K562 (cell line): ENCODE data around the gene ATF5. TPM values are rescaled to one million over a fixed set of nuclear protein-coding genes. Genes with fewer than 3 reads are reported as not detected.

Source experiments
- ATAC-seq: fragments of 200-7000 bp; cut with Tn5 transposase; 3 replicates; pipeline ENCODE4 v1.9.1; 2020; ENCODE audit warnings: moderate library complexity
- BruUV-seq: library from RNA; stranded (reverse); fragments of 400-500 nt; replicated peaks from 2 replicates; lab custom pipeline; 2021; lab: Mats Ljungman, UMichigan
- CTCF ChIA-PET: fragments of 300-600 bp; formaldehyde crosslinking; extraction: SDS; loops from one replicate; lab custom pipeline; 2021; ENCODE audit warnings: low intra/inter-chr PET ratio; lab: Yijun Ruan, JAX
- POLR2A ChIA-PET: fragments of 300-600, 350-650 bp; sonication (Branson Sonifier 250); formaldehyde crosslinking; extraction: SDS; loops from one replicate; lab custom pipeline; 2021; ENCODE audit warnings: antibody characterized with exemption, inconsistent platforms; lab: Yijun Ruan, JAX
- DNase-seq, 4 experiments: peaks; one replicate each; pipeline versions ENCODE4 v3.0.0 to v3.0.0-alpha.2; 2011 to 2018; ENCODE audit warnings: low spot score in 3 of 4, mixed read lengths in 3 of 4; ENCODE audit errors: extremely low read depth in 1 of 4
- FAIRE-seq: peaks from 2 replicates; lab custom pipeline; 2011; peaks lifted over from hg19 to GRCh38; lab: Jason Lieb, UNC
- H2AFZ ChIP-seq: 2 replicates; pipeline ENCODE4 v1.6.0; 2011; ENCODE audit warnings: low read depth, low read length, control low read depth, inconsistent platforms
- H3K27ac ChIP-seq: fragments of 200-600 bp; 3 replicates; pipeline ENCODE4 v1.8.0; 2011; ENCODE audit warnings: low read depth, mild to moderate bottlenecking, control low read depth, inconsistent platforms, low read length, moderate library complexity, mixed read lengths; ENCODE audit errors: extremely low read depth
- H3K27me3 ChIP-seq, 2 experiments: fragments of 300-600 bp in 1 of 2; 2 replicates in 1 of 2; 3 replicates in 1 of 2; pipeline versions ENCODE4 v1.6.0 to v1.8.0; 2011; ENCODE audit warnings: inconsistent platforms in 2 of 2, low read length in 2 of 2, mild to moderate bottlenecking in 1 of 2, mixed read lengths in 1 of 2, moderate library complexity in 1 of 2; ENCODE audit not compliant: control insufficient read depth in 2 of 2, insufficient read depth in 2 of 2
- H3K36me3 ChIP-seq: fragments of 300-600 bp; 3 replicates; pipeline ENCODE4 v1.8.0; 2011; ENCODE audit warnings: mild to moderate bottlenecking, low read length, inconsistent platforms; ENCODE audit not compliant: control insufficient read depth, insufficient read depth
- H3K4me1 ChIP-seq, 2 experiments: fragments of 200-600 bp in 1 of 2; replicated peaks in 1 of 2; 2 replicates in 1 of 2; 3 replicates in 1 of 2; pipeline versions ENCODE4 v1.5.1 to v1.8.0; 2011; ENCODE audit warnings: inconsistent platforms in 2 of 2, low read length in 2 of 2, mild to moderate bottlenecking in 1 of 2, mixed read lengths in 1 of 2, moderate library complexity in 1 of 2; ENCODE audit not compliant: control insufficient read depth in 2 of 2, insufficient read depth in 2 of 2
- H3K4me2 ChIP-seq: 2 replicates; pipeline ENCODE4 v1.6.1; 2011; ENCODE audit warnings: low read length, control low read depth, inconsistent platforms, mixed read lengths; ENCODE audit not compliant: insufficient read depth
- H3K4me3 ChIP-seq: fragments of 200-600 bp; sonication (generic), shearing (Covaris generic); 2 replicates; pipeline ENCODE4 v1.5.1; 2016; ENCODE audit warnings: control low read depth, inconsistent platforms
- H3K79me2 ChIP-seq: fragments of 200-600 bp; 3 replicates; pipeline ENCODE4 v1.8.0; 2011; ENCODE audit warnings: low read length, inconsistent platforms; ENCODE audit not compliant: control insufficient read depth, insufficient read depth
- H3K9ac ChIP-seq, 2 experiments: 2 replicates each; pipeline versions ENCODE4 v1.6.0 to v1.6.1; 2011; ENCODE audit warnings: low read depth in 2 of 2, low read length in 2 of 2, control low read depth in 1 of 2, inconsistent platforms in 1 of 2, mild to moderate bottlenecking in 1 of 2, mixed read lengths in 1 of 2; ENCODE audit not compliant: insufficient read depth in 1 of 2
- H3K9me1 ChIP-seq: one replicate; pipeline ENCODE4 v1.6.0; 2011; ENCODE audit warnings: inconsistent platforms, mild to moderate bottlenecking, low read length, moderate library complexity; ENCODE audit not compliant: control insufficient read depth, insufficient read depth
- H3K9me3 ChIP-seq: replicated peaks from 2 replicates; pipeline ENCODE4 v1.5.1; 2011; ENCODE audit warnings: low read depth, low read length, inconsistent platforms; ENCODE audit not compliant: control insufficient read depth, insufficient read depth
- H4K20me1 ChIP-seq: replicated peaks from 2 replicates; pipeline ENCODE4 v1.6.1; 2011; ENCODE audit warnings: low read length, inconsistent platforms, mixed read lengths; ENCODE audit not compliant: control insufficient read depth, insufficient read depth
- CCAR2 ChIP-seq: fragments of 200-400 bp; formaldehyde crosslinking; IDR thresholded peaks from 2 replicates; pipeline ENCODE4 v1.6.1; 2017; ENCODE audit warnings: mild to moderate bottlenecking, low read depth, low read length
- ERF ChIP-seq: fragments of 450-650 bp; formaldehyde crosslinking; IDR thresholded peaks from 2 replicates; pipeline ENCODE4 v1.4.0; 2020; ENCODE audit warnings: mild to moderate bottlenecking, mixed read lengths
- FOXA3 ChIP-seq, 2 experiments: fragments of 450-650 bp in 1 of 2; sonication (generic) in 1 of 2; formaldehyde crosslinking; IDR thresholded peaks in 1 of 2; conservative IDR thresholded peaks in 1 of 2; 2 replicates each; pipeline versions ENCODE4 v1.4.0 to v1.8.0; 2020 to 2022; ENCODE audit warnings: mild to moderate bottlenecking in 2 of 2, missing genetic modification reagents in 1 of 2
- FOXK1 ChIP-seq: sonication (generic); formaldehyde crosslinking; IDR thresholded peaks from 2 replicates; pipeline ENCODE4 v1.8.0; 2022; ENCODE audit warnings: missing genetic modification reagents, mild to moderate bottlenecking, borderline replicate concordance
- HNRNPL ChIP-seq: fragments of 200-400 bp; formaldehyde crosslinking; IDR thresholded peaks from 2 replicates; pipeline ENCODE4 v1.6.1; 2017; ENCODE audit warnings: low read depth, mild to moderate bottlenecking, low read length
- KLF13 ChIP-seq: fragments of 450-650 bp; IDR thresholded peaks from 2 replicates; pipeline ENCODE4 v1.6.1; 2016; ENCODE audit warnings: missing genetic modification characterization, low read depth, mild to moderate bottlenecking, missing compliant biosample characterization, moderate library complexity, borderline replicate concordance
- LCOR ChIP-seq: sonication (generic); formaldehyde crosslinking; IDR thresholded peaks from 2 replicates; pipeline ENCODE4 v1.8.0; 2022; ENCODE audit warnings: mild to moderate bottlenecking, missing genetic modification reagents
- MEF2A ChIP-seq: IDR thresholded peaks from 2 replicates; pipeline ENCODE4 v1.6.1; 2011; ENCODE audit warnings: low read depth, mild to moderate bottlenecking, low read length, moderate library complexity; ENCODE audit not compliant: control insufficient read depth
- POLR2B ChIP-seq: fragments of 450-650 bp; IDR thresholded peaks from 2 replicates; pipeline ENCODE4 v1.6.1; 2018; ENCODE audit warnings: low read depth; ENCODE audit not compliant: partially characterized antibody
- PURB ChIP-seq: sonication (generic); formaldehyde crosslinking; IDR thresholded peaks from 2 replicates; pipeline ENCODE4 v1.9.0; 2021; ENCODE audit warnings: low read depth, mild to moderate bottlenecking, missing genetic modification reagents
- TCF7L2 ChIP-seq: fragments of 150-350 bp; IDR thresholded peaks from 2 replicates; pipeline ENCODE4 v1.6.1; 2016; ENCODE audit warnings: low read depth, mild to moderate bottlenecking, low read length, moderate library complexity
- TEAD2 ChIP-seq: fragments of 450-650 bp; IDR thresholded peaks from 2 replicates; pipeline ENCODE4 v1.6.1; 2016; ENCODE audit warnings: missing genetic modification characterization, control low read depth, missing compliant biosample characterization
- TRIM24 ChIP-seq, 2 experiments: fragments of 450-650 bp; IDR thresholded peaks; 2 replicates each; pipeline ENCODE4 v1.6.1; 2016
- ZNF408 ChIP-seq: fragments of 250-450 bp; sonication (Bioruptor Pico); IDR thresholded peaks from 2 replicates; pipeline ENCODE4 v1.4.0; 2020; ENCODE audit warnings: low read depth, mild to moderate bottlenecking, moderate library complexity
- ZNF583 ChIP-seq: fragments of 250-450 bp; sonication (Bioruptor Pico); IDR thresholded peaks from 2 replicates; pipeline ENCODE4 v1.4.0; 2020
- ZNF644 ChIP-seq: fragments of 200-800 bp; sonication (Bioruptor generic); IDR thresholded peaks from 2 replicates; pipeline ENCODE4 v1.6.1; 2016; ENCODE audit warnings: low read depth, missing genetic modification characterization, missing compliant biosample characterization
- WGBS: fragments of 100-300 bp; shearing (Covaris generic); methylation state at CpG from one replicate; pipeline ENCODE4 v1.1.6; 2016; ENCODE audit warnings: low coverage, mixed read lengths; ENCODE audit not compliant: insufficient coverage; ENCODE audit errors: missing lambda C conversion rate; 5-methylcytosine and 5-hydroxymethylcytosine counted together
- in situ Hi-C: fragments of 300-500 bp; cut with MboI; formaldehyde crosslinking; loops from 4 replicates; pipeline ENCODE4 v1.15.0; 2018; ENCODE audit warnings: inconsistent platforms, mixed read lengths
- intact Hi-C: fragments of 100-400 bp; cut with micrococcal nuclease; formaldehyde crosslinking; loops from 2 replicates; pipeline ENCODE4 v1.14.2; 2022
- polyA plus RNA-seq, 8 experiments: library from polyadenylated mRNA; depleted of rRNA in 4 of 8; stranded (reverse) in 5 of 8; unstranded in 3 of 8; fragments of >200 nt; fragmentation: Nextera tagmentation in 2 of 8; fragmentation: Illumina TruSeq in 1 of 8; extraction: Ambion mirVana in 2 of 8; extraction: Trizol in 1 of 8; gene quantifications; 2 replicates each; pipeline versions ENCODE4 v1.2.1 to v1.2.3, GENCODE V29; 2011 to 2014; ENCODE audit warnings: inconsistent platforms in 1 of 8, missing spikeins in 1 of 8
- total RNA-seq, 7 experiments: library from RNA; depleted of rRNA in 6 of 7; stranded (reverse); fragments of >200 nt in 6 of 7; fragmentation: Illumina TruSeq in 2 of 7; extraction: Trizol in 2 of 7; gene quantifications; 2 replicates each; pipeline versions ENCODE4 v1.2.1 to v1.2.3, GENCODE V29; 2011 to 2021; ENCODE audit warnings: low replicate concordance in 1 of 7
- TF ChIP-seq, protein P1 (sequence below), 2 experiments: fragments of 200-800 bp in 1 of 2; sonication (Bioruptor generic) in 1 of 2; sonication (generic) in 1 of 2; formaldehyde crosslinking in 1 of 2; IDR thresholded peaks in 1 of 2; conservative IDR thresholded peaks in 1 of 2; 2 replicates each; pipeline versions ENCODE4 v1.5.0 to v1.6.1; 2016 to 2020; ENCODE audit warnings: missing compliant biosample characterization in 1 of 2, missing genetic modification characterization in 1 of 2, missing genetic modification reagents in 1 of 2
- TF ChIP-seq, protein P2 (sequence below): fragments of 250-450 bp; sonication (Bioruptor Pico); IDR thresholded peaks from 2 replicates; pipeline ENCODE4 v1.5.0; 2021

ATF5 gene
- total and polyA plus RNA-seq, 9 of the 15 experiments (the other 6 are each of a cell fraction or from before 2014, with no cell fraction given): 3.0 to 57.6 (median 11.1) TPM

DNA sequence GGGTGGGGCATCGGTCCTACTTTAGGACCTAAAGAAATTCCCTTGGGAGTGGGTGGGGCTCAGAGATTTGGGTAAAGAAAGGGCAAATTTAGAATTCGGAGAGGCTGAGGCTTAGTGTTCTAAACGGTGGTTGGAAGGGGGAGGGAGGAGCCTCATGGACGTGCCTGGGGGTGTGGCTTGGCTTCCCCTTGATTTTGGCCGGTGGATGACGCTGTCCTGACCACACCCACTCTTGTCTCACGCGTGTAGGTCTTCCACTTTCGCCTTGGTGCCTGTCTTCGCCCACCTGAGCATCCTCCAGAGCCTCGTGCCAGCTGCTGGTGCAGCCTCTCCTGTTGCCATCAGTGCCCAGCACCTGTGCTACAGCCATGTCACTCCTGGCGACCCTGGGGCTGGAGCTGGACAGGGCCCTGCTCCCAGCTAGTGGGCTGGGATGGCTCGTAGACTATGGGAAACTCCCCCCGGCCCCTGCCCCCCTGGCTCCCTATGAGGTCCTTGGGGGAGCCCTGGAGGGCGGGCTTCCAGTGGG lies 1.5 kb downstream of the ATF5 start:
- Histone ChIP-seq H3K36me3 (peaks cover 35% of the 10 kb centered on the region), H3K27ac (peak overlapping the region; percentile 92), H3K9ac (peak overlapping the region; percentile 72 to 91)
- TF ChIP-seq ZNF644 (tag) (no peak), TEAD2 (no peak), PURB (CRISPR knock-in tag) (no peak), FOXK1 (CRISPR knock-in tag) (0 out of 2 replicates have a peak, but pooled peaks have one; percentile 32), KLF13 (tag) (no peak; the same call in 1 of the 2 replicates), HNRNPL (no peak), TCF7L2 (no peak), ZNF583 (CRISPR knock-in tag) (no peak), FOXA3 (CRISPR knock-in tag; conservative IDR thresholded peaks at IDR 0.05 in 1 of 2, IDR thresholded peaks at IDR 0.05 in 1 of 2) (no peak), POLR2B (peak; percentile 14), MEF2A (no peak), ZNF408 (CRISPR knock-in tag) (no peak), TRIM24 (IDR thresholded peaks at IDR 0.05) (0 out of 4 replicates have a peak, but pooled peaks of 1 of the 2 experiments have one; percentile 3), LCOR (CRISPR knock-in tag) (peak; percentile 10; the same call in 1 of the 2 replicates), CCAR2 (no peak), ERF (CRISPR knock-in tag) (no peak)
- TF ChIP-seq, protein P1, sequence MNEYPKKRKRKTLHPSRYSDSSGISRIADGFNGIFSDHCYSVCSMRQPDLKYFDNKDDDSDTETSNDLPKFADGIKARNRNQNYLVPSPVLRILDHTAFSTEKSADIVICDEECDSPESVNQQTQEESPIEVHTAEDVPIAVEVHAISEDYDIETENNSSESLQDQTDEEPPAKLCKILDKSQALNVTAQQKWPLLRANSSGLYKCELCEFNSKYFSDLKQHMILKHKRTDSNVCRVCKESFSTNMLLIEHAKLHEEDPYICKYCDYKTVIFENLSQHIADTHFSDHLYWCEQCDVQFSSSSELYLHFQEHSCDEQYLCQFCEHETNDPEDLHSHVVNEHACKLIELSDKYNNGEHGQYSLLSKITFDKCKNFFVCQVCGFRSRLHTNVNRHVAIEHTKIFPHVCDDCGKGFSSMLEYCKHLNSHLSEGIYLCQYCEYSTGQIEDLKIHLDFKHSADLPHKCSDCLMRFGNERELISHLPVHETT (CRISPR knock-in tag; conservative IDR thresholded peaks at IDR 0.05 in 1 of 2, IDR thresholded peaks at IDR 0.05 in 1 of 2): no peak
- TF ChIP-seq, protein P2, sequence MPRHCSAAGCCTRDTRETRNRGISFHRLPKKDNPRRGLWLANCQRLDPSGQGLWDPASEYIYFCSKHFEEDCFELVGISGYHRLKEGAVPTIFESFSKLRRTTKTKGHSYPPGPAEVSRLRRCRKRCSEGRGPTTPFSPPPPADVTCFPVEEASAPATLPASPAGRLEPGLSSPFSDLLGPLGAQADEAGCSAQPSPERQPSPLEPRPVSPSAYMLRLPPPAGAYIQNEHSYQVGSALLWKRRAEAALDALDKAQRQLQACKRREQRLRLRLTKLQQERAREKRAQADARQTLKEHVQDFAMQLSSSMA (CRISPR knock-in tag): no peak

More for the DNA sequence above, 1.5 kb downstream of the ATF5 start:
- 12% methylated on average over 14 of the region's 15 CpGs for WGBS
- H3K4me3 ChIP-seq: peak overlapping the region; percentile 55
- BruUV-seq: no TSS peak
- ChIA-PET POLR2A (interaction anchor here (0.6 to 6.4 kb wide), 11 partner anchors 16 to 213 kb away, joined by 3 to 105 read pairs (median 5); partner anchors contain the start of genes AKT1S1 and TBC1D17), CTCF (no interaction called here)
- no peaks in the 10 kb centered on the region for H3K27me3 ChIP-seq
- in situ Hi-C loops (loop anchor here (10.0 kb wide), 1 partner anchor 164 kb away; no protein-coding TSS in a partner anchor), intact Hi-C loops (no loop called here)
- H4K20me1 ChIP-seq: peaks cover 12% of the 10 kb centered on the region
- peak overlapping the region; percentile 92 for H2AFZ ChIP-seq
- peaks cover 56% of the 10 kb centered on the region for H3K79me2 ChIP-seq
- peaks cover 25 to 51% of the 10 kb centered on the region in 2 experiments for H3K4me1 ChIP-seq
- H3K4me2 ChIP-seq: peak overlapping the region; percentile 85
- peak; percentile 45 for ATAC-seq
- peak; percentile 78 to 87 (median 82) for DNase-seq
- no peaks in the 10 kb centered on the region for H3K9me3 ChIP-seq
- peaks cover 5% of the 10 kb centered on the region for H3K9me1 ChIP-seq
- peak; percentile 69 for FAIRE-seq
